Vagina (tissue), 2 donors: ENCODE data around the gene ZFP62. TPM values are rescaled to one million over a fixed set of nuclear protein-coding genes. Genes with fewer than 3 reads are reported as not detected.

Source experiments
- DNase-seq, 2 donors: peaks; one replicate each; pipeline ENCODE4 v3.0.0-alpha.2; 2017; ENCODE audit errors: extremely low spot score in 2 of 2
- H3K27ac ChIP-seq: fragments of 200-600 bp; sonication (generic); one replicate; pipeline ENCODE4 v1.5.1; 2019
- H3K27me3 ChIP-seq: fragments of 200-600 bp; sonication (generic); one replicate; pipeline ENCODE4 v1.5.1; 2019
- H3K36me3 ChIP-seq, 2 donors: fragments of 200-600 bp; sonication (generic); one replicate each; pipeline ENCODE4 v1.5.1; 2017 to 2019
- H3K4me1 ChIP-seq: fragments of 200-600 bp; sonication (generic); one replicate; pipeline ENCODE4 v1.5.1; 2019
- H3K4me3 ChIP-seq, 2 donors: fragments of 200-600 bp; sonication (generic); 1 replicate in 1 of 2; 2 replicates in 1 of 2; pipeline ENCODE4 v1.5.1; 2016 to 2019
- H3K9me3 ChIP-seq: fragments of 200-600 bp; sonication (generic); one replicate; pipeline ENCODE4 v1.5.1; 2019
- CTCF ChIP-seq, 3 experiments: fragments of 450-650 bp in 2 of 3; fragments of 200-600 bp in 1 of 3; sonication (generic) in 1 of 3; IDR thresholded peaks; one replicate each; pipeline ENCODE4 v1.5.1; 2017 to 2019; ENCODE audit warnings: antibody characterized with exemption in 3 of 3, mild to moderate bottlenecking in 2 of 3, moderate library complexity in 2 of 3
- POLR2A ChIP-seq, 2 donors: fragments of 450-650 bp; IDR thresholded peaks; one replicate each; pipeline ENCODE4 v1.6.1; 2017; ENCODE audit warnings: antibody characterized with exemption in 2 of 2, mild to moderate bottlenecking in 2 of 2, moderate library complexity in 2 of 2
- POLR2AphosphoS5 ChIP-seq, 2 donors: sonication (generic); formaldehyde crosslinking; IDR thresholded peaks; one replicate each; pipeline ENCODE4 v1.9.0; 2017; ENCODE audit warnings: antibody characterized with exemption in 2 of 2, mild to moderate bottlenecking in 2 of 2, low read depth in 1 of 2; ENCODE audit not compliant: insufficient read depth in 1 of 2
- intact Hi-C: fragments of 100-400 bp; cut with DNase I; formaldehyde crosslinking; loops from one replicate; pipeline ENCODE4 v1.15.1; 2023
- total RNA-seq: library from RNA; depleted of rRNA; stranded (reverse); fragments of >200 nt; gene quantifications from one replicate; pipeline ENCODE4 v1.2.3, GENCODE V29; 2016

ZFP62 gene
- total RNA-seq, 1 donor from 2014 or later = 22.3 TPM

GRCh38 chr5:180850434-180851078 is 10.5 kb downstream of the ZFP62 start:
- H3K9me3 ChIP-seq = peaks cover 6% of the 10 kb centered on the region
- no peak overlapping the region for H3K4me3 ChIP-seq
- H3K27me3 ChIP-seq = no peaks in the 10 kb centered on the region
- intact Hi-C loops = no loop called here
- H3K36me3 ChIP-seq = peaks cover 0 to 38% of the 10 kb centered on the region in 2 donors
- H3K4me1 ChIP-seq = no peaks in the 10 kb centered on the region
- TF ChIP-seq POLR2A (IDR thresholded peaks at IDR 0.05) (no peak), CTCF (IDR thresholded peaks at IDR 0.05) (no peak), POLR2AphosphoS5 (IDR thresholded peaks at IDR 0.05; ENCODE audit: insufficient read depth in 1 of 2, low read depth in 1 of 2) (no peak)
- DNase-seq = peak in 1 of 2 donors; percentile 3
- no peak overlapping the region for H3K27ac ChIP-seq

- DNase-seq = no peak
- Histone ChIP-seq H3K27me3 (no peaks in the 10 kb centered on the region), H3K36me3 (peaks cover 0 to 36% of the 10 kb centered on the region in 2 donors), H3K27ac (no peak overlapping the region), H3K9me3 (peaks cover 6% of the 10 kb centered on the region), H3K4me1 (no peaks in the 10 kb centered on the region), H3K4me3 (no peak overlapping the region)
- no peak for TF ChIP-seq CTCF (IDR thresholded peaks at IDR 0.05)
- no peak for TF ChIP-seq POLR2AphosphoS5 (IDR thresholded peaks at IDR 0.05; ENCODE audit: insufficient read depth in 1 of 2, low read depth in 1 of 2)
- TF ChIP-seq POLR2A (IDR thresholded peaks at IDR 0.05) = no peak
- intact Hi-C loops = no loop called here
Measured at GRCh38 chr5:180849827-180850226, 11.2 kb downstream of the ZFP62 start.

GRCh38 chr5:180848878-180849277 is 12.2 kb downstream of the ZFP62 start:
- Histone ChIP-seq H3K27me3 (no peaks in the 10 kb centered on the region), H3K4me3 (no peak overlapping the region), H3K36me3 (peaks cover 0 to 36% of the 10 kb centered on the region in 2 donors), H3K4me1 (no peaks in the 10 kb centered on the region), H3K9me3 (peaks cover 6% of the 10 kb centered on the region), H3K27ac (no peak overlapping the region)
- TF ChIP-seq POLR2A (IDR thresholded peaks at IDR 0.05) (no peak), CTCF (IDR thresholded peaks at IDR 0.05) (no peak), POLR2AphosphoS5 (IDR thresholded peaks at IDR 0.05; ENCODE audit: insufficient read depth in 1 of 2, low read depth in 1 of 2) (no peak)
- intact Hi-C loops = no loop called here
- DNase-seq = peak in 1 of 2 donors; percentile 6

GRCh38 chr5:180848265-180848664 is 12.8 kb downstream of the ZFP62 start:
- TF ChIP-seq CTCF (IDR thresholded peaks at IDR 0.05) (no peak), POLR2A (IDR thresholded peaks at IDR 0.05) (no peak)
- intact Hi-C loops = no loop called here
- H3K4me1 ChIP-seq = no peaks in the 10 kb centered on the region
- H3K4me3 ChIP-seq = no peak overlapping the region
- H3K36me3 ChIP-seq = peaks cover 0 to 36% of the 10 kb centered on the region in 2 donors
- H3K9me3 ChIP-seq = peaks cover 6% of the 10 kb centered on the region
- DNase-seq = no peak
- H3K27ac ChIP-seq = no peak overlapping the region
- H3K27me3 ChIP-seq = no peaks in the 10 kb centered on the region

GRCh38 chr5:180847026-180847425 is 14.1 kb downstream of the ZFP62 start:
- intact Hi-C loops = no loop called here
- Histone ChIP-seq H3K27me3 (no peaks in the 10 kb centered on the region), H3K27ac (no peak overlapping the region), H3K9me3 (peaks cover 6% of the 10 kb centered on the region), H3K4me3 (no peak overlapping the region), H3K36me3 (peaks cover 0 to 36% of the 10 kb centered on the region in 2 donors), H3K4me1 (no peaks in the 10 kb centered on the region)
- TF ChIP-seq POLR2AphosphoS5 (IDR thresholded peaks at IDR 0.05; ENCODE audit: insufficient read depth in 1 of 2, low read depth in 1 of 2) = no peak
- no peak for TF ChIP-seq POLR2A (IDR thresholded peaks at IDR 0.05)
- TF ChIP-seq CTCF (IDR thresholded peaks at IDR 0.05) = no peak
- no peak for DNase-seq
